ENCODE measurements around the gene HSPA4.

DNA sequence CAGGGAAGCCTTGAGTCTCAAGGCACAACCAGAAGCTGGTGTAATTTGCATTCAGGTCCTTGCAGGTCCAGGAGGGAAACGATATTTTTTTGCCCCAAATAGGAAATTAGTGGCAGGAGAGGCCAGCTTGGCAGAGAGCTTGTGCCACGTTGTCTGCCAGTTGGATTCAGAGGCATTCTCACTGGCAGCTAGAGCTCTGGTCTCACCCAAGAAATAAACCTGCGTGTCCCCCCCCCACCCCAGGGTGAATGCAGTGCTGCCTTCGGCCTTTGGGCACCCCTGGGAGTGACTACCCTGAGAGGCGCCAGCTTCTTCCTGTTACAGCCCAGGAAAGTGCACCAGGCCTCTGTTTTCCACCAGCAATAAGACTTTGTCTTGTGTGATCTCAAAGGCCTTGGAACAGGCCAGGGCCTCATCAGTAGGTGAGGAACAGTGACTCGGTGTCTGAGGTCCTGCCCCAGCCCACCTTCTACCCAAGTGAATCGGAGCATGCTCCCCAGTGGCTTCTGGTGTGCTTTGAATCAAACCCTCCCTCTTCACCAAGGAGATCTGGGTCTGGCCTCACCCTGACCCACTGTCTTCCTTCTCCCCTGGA lies 68.4 kb downstream of the HSPA4 start:
- TF ChIP-seq POLR2A (IDR thresholded peaks at IDR 0.05) (no peak), POLR2AphosphoS5 (IDR thresholded peaks at IDR 0.05) (no peak), CTCF (IDR thresholded peaks at IDR 0.05) (no peak)

All from suprapubic skin (tissue), 4 donors.